Measurements from ENCODE around the gene TBCA.
"Not testable (repeated sequence)": the region's sequence is repeated elsewhere in the genome, so short reads cannot be mapped to it uniquely, and the experiment has no call there.

TBCA gene

DNA sequence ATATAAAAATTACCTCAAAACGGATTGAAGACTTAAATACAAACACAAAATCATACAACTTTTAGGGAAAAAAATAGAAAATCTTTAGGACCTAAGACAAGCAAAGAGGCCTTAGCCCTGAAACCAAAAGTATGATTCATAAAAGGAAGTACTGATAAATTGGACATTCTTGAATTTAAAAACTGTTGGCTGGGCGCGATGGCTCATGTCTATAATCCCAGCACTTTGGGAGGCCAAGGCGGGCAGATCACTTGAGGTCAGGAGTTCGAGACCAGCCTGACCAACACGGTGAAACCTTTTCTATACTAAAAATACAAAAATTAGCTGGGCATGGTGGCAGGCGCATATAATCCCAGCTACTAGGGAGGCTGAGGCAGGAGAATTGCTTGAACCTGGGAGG, 76.6 kb downstream of the TBCA start:
- DNase-seq = not testable (repeated sequence)

DNA sequence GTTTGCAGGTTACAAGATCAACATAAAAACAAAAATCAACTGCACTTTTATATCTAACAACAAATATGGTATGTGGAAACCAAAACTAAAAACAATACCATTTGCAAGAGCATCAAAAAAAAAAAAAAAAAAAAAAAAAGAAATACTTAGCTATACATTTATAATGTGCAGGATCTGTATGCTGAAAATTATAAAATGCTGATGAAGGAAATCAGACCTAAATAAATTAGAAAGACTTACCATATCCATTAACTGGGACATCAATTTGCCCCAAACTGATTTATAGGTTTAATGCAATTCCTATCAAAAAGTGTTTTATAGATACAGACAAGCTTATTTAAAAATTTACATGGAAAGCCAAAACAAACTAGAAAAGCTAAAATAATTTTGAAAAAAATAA, 77.2 kb downstream of the TBCA start:
- DNase-seq = no peak

DNA sequence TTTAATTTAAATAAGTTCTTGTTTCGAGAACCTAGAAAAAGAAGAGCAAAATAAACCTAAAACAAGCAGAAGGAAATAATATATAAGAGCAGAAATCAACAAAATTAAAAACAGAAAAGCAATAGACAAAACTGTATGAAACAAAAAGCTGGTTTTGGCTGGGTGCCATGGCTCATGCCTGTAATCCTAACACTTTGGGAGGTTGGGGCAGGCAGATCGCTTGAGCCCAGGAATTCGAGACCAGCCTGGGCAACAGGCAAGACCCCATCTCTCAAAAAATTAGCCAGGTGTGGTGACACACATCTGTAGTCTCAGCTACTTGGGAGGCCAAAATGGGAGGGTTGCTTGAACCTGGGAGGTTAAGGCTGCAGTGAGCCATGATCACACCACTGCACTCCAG, 78.4 kb downstream of the TBCA start:
- no peak for DNase-seq

DNA sequence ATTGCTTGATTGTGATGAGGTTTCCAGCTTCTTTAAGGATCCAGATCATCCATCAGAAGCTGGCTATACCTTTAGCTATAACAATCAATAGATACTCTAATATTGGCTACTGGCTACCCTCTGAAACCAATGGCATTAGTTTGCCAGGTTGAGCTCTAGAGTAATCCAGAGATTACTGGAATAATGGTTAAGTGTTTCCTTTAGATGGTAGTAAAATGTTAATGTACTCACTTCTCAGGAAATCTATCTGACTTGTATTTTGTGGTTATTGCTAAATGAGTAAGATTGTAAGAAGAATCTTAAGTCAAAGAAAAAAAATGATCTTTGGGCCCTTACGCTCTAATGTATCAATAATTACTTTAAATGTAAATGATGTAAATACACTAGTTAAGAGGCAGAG, 80.0 kb downstream of the TBCA start:
- no peak for DNase-seq

DNA sequence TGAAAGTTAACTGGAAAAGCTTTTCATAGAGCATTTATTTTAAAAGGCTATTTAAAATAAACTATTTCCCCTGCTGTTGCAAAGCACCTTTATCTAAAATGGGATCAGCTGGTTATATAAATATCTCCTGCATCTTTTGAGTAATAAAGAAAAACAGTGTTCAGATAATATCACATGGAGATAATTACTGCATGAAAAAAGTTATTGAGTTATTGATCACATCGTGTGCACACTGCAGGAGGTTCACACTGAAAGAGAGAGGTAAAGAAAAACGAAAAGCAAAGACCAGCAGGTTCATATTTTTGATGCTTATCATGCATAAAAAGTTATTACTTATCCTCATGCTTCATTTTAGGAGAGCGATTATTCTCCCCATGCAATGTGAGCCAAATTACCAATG, 82.2 kb downstream of the TBCA start:
- no peak for DNase-seq

DNA sequence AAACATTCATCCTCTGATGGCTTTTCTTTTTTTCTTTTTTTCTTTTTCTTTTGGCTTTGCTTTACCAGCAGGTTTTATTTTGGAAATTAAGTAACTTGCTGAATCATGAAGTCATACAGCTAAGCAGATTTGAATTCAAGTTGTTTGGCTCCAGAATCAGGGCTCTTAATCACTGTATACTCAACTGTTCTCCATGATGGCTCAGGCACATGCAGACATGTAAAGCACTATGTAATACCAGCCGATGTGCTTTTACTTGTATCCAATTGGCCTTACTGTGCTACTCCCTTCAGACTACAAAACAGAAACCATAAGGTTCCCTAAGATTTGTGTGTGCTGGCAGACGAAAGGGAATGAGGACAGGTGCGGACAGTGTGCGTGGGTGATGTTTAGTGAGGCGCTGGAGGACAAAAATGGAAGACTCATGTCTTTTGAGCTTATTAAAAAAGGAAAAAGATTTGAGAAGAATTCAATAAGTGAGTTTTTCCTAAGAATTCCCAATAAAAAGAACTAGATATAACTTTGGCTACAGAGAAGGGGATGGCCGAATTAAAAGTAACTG, 92.9 kb downstream of the TBCA start:
- no peak for DNase-seq

DNA sequence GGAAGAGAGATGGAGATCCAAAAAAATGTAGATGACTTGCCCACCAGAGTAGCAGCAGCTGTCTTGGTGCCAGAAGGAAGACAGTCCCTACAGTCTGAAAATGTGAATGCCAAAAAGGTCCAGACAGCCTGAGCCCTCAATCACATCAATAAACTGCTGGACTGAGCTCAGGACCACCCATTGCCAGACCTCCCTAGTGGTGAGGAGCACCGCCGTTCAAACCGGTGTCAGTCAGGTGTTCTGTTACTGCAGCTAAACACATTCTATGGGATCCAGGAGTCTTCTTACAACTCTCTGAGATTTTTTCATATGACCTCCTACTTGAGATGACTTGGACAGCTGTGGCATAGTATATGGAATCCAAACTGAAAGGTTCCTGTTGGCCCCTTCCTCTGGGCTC, 105.6 kb downstream of the TBCA start:
- DNase-seq = no peak

DNA sequence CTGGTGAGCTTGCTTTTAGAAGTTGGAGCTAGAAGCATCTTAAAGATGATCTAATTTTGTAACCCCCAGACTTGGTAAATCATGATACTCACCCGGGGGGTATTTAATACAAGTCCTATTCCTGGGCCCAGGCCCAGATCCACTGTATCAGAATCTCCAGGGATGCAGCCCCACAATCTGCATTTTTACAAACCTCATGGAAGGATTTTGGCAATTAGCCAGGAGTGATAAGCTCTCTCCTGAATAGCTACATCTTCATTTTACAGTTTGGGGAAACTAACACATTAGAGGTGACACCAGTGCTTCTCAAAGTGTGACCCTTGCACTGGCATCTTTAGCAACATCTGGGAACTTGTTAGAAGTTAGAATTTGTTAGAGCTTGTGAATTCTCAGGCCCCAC, 106.5 kb downstream of the TBCA start:
- no peak for DNase-seq

DNA sequence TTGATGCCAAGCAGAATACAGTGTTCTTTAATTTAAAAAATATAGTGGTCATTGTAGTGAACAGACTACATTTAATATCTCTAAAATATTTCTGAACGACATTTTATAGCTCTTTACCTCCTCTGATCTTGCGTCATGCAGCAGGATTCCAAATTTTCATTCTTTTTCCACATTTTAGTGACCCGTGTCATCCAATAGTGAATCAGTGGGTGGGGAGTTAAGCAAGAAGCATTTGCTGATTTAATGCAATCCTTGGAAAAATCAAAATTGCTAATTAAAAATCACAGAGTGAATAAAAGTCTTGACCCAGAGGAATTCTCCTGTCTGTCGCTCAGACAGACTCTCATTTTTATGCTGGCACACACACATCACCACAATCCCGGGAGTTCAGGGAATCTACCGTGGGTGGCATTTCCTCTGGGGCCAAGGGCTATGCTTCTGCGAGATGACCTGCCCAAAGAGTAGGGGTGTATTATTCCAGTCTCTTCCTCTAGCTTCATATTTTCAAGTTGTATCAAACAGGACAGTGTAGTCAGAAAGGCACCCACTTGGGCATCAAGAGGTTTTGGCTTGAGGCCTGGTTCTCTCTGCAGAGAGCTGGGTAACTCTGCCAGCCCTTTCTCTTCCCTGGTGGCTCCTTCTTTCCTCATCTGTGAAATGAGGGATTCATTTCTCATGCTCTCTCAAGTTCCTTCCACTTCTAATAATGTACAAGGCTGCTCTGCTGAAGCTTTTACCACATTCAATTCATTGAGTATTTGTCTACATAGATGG, 112.9 kb downstream of the TBCA start:
- no peak for DNase-seq

DNA sequence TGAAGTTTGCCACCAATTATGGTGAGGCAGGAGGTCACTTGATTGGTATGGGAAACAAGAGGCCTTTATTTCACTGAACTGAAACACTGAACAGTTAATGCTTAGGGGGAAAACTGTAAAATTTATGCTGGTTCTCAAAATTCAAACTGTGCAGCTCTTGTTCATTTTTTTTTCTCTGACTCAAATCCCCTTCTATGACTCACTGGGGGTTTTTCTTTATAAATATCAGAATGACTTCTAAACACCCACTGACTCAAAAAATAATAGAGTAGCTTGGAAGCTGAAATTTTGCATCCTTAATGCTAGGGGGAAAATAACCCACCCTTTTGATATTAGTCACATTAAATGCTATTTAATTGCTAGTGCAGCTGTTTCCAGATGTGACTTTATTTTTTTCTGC, 113.5 kb downstream of the TBCA start:
- DNase-seq = no peak

DNA sequence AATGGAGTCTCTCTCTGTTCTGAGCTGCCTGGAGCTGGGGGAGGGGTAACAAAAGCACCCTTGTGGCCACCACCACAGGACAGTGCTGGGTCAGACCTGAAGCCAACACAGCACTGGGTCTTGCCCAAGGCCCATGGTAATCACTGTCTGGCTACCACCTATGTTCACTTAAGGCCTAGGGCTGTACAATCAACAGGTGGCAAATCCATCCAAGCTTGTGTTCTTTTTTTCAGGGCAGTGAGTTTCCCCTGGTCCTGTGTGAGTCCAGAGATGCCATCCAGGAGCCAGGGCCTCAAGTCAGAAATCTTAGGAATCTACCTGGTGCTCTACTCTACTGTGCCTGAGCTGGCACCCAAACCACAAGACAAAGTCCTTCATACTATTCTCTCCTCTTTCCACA, 117.5 kb downstream of the TBCA start:
- DNase-seq = no peak

DNA sequence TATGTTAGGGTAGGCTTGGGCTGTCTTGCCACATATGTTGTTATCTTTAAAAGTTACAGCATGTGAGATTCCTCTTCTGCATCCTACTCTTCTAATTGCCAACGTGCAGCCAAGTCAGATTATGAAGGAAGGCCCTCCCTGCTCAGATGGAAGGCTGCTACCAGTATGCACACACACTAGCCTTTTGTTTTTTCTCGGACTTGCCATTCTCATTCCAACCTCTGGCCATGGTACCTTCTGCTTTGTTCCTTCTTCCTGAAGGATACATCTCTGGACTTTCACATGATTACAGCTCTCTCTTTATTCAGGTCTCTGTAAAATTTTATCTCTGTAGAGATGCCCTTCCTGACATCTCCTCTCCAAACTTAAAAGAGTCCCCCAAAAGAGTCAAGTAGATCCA, 124.8 kb downstream of the TBCA start:
- DNase-seq = no peak

DNA sequence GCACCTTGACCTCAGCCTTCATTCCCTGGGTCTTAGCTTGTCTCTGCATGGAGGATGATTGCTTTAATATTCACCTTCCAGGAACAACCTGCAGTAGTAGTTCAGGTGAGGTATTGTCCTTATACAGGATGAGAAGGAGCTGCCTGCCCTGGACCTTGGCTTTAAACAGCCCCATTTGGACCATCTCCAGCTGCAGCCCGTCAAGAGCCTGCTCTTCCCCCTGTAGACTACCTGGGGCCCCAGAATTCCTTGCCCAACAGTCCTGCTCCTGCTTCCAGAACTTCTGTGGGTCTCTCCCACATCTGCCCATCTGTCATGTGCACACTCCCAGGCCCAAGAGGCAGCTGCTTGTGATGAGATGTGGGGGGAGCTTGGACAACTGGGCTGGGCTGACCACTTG, 125.5 kb downstream of the TBCA start:
- DNase-seq = no peak

DNA sequence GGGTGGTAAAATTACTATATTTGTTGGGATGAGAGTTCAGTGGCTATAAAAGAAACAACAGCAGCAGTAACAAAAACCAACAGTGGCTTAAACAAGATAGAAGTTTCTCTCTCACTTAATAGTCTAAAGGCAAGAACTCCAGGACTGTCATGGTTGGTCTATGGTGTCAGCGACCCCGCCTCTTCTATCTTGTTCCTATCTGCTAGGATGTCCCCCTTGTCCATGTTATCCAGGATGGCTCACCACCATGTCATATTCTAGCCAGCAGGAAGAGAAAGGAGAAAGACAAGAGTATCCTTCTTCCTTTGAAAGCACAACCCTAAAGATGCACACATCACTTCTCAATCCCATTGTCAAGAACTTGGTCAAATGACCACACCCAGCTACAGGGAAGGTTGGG, 126.4 kb downstream of the TBCA start:
- no peak for DNase-seq

DNA sequence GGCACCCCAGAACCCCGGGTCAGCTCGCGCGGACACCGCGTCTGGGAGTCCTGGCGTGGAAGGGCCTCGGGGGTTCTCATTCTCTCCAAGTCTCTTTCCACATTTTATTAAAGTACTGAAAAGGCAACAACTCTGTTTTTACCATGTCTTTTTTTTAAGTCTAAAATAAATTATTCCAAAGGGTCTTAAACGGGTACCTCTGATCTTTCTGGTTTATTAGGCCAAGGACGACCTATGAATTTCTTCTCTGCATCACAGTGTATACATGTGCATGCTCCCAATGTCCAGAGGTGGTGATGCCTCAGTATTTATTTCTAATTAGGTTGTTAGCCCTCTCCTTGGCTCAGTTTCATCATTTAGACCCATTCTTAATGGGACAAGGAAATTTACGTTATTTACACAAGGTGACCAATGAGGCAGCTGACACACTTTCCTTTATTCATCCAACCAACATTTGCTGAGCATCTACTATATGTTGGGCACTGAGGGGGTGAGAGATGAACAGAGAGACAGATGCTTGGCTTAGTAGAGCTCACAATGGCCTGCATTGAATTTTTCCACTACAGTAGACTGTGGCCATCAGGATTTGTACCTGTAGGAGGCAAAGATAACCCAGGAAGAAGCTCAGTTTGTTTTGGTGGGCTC, 130.0 kb downstream of the TBCA start:
- no peak for DNase-seq

DNA sequence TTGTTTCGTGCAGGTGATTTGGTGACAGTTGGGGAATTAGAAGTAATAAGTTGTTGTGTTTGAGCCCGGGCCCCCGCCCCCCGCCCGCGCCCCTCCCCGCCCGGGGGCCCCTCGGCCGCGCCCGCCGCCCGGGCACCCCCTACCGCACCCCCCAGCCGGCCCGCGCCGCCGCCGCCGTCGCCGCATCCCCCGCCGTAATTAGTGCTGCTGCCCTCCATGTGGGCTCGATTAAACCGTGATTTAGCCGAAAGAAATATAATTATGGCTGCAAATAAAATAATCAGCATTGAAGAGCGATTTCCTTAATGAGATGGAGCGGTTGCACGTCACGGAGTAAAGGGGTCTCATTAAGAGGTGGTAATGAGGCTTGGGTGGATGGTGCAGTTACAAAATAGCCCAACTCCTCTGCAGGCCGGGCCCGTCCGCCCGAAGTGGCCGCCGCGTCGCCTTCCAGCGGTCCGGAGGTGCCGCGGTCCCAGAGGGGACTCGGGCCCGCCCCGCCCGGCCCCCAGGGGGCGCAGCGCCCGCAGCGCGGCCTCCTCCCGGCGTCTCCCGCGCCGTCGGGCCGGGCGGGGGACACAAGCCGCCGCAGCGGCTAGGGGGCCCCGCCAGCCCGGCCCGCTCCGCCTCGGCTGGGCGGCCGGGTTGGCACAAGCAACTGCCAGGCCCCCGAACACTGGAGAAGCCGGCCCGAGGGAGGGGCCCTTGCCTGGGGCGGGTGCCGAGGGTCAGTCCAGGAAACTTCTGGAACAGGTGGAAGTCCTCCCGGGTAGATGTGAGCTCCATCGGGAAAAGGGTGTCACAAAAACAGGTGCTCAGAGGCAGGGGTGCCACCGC, 130.8 kb downstream of the TBCA start:
- DNase-seq = no peak

DNA sequence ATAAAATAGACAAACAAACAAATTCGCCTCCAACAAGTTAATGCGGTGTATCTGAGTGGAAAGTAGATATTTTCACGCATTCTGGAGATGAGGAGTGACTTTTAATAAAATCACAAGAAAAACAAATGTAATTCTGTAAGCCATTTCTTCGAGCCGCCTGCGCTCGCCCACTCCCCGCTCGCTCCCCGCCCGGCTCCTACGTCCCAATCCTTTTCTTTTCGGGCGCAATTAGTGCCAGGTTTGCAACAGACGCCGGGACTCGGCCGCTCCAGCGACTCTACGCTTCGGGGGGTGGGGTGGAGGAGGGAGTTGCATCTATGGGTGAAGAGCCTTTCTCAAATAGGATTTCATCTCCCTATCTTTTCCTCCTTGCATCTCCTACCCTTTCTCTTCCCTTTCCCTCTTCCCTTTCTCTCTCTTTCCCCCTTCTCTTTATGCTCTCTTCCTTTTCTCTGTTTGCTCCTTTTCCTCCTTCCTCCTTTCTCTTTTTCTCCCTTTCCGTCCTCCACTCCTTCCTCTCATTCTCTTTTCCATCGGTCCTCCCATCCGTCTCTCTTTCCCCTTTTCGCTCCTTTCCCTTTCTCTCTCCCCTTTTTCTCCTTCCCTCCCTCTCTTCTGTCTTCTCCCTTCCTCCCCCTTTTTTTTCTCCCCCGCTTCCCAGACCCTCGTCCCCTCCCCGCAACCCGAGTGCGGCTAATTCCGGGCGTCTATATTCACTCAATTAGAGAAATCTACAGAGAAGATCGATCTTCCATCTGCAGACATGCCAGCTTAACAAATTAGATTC, 131.6 kb downstream of the TBCA start:
- no peak for DNase-seq

DNA sequence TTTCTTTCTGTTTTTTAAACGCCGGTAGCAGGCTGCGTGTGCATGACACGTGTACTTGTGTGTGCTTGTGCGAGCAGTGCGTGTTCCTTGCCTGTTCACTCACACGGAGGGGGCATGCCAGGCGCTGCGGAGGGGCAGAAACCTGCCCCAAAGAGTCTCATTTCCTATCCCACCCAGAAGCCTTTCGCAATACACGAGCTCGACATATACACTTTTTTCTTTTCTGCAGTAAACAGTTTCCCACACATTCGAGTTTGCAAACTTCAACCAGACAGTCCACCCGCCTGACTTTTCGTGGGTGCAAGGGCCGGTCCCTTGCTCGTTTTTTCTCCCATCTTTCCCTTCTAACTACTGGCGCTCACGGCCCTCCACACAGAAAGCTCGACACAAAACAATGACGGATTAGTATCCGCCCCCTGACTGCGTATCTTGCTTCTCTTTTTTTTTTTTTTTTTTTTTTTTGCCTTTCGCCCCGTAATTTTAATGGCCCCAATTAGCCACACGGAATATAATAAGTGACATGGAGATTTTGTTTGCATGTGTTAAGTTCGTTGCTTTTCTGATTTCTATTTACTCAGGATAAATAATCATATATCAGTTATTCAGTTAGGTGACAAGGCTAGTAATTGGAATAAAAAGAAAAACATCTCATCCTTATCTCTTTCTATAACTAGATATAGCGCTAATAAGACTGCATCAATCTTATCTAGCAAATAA, 132.3 kb downstream of the TBCA start:
- no peak for DNase-seq

DNA sequence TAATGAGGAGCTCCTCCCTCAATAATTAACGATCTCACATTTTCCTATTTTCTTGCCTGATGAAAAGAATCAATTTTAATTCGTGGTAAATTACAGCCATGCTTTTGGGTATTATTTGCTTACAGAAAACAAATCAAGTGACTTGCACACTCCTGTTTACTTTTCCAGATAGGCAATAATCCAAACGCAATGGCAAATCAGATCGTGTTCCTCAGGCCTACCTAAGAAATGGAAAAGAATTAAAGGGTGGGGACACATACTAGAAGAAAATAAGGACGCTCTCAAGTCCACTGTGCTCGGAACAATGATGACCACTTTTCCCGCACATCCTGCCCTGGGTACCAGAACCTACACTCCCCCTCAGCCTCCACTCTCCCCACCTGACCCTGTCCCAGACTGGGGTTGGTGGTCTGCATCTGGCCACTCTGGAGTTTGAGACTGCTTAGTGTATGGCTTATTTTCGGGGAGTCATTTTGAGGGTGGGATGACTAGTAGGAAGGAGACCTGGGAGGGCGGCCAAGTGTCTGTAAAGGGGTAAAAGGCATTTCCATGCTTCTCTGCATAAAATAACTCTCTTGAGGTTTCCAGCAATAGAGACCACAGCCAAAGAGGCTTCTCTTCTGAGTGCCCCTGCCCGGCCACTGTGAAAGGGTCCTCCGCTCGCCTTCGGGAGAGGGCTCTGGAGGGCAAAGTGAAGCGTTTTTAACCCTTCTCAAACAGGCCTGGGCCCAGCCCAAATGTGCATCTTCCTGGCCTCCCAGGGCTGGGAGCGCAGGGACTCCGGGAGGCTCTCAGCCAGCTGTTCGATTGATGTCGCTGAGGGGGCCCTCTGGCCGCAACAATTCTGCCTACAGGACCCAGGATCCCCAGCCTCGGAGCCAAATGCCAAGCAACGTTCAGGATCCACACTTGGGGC, 133.1 kb downstream of the TBCA start:
- no peak for DNase-seq

DNA sequence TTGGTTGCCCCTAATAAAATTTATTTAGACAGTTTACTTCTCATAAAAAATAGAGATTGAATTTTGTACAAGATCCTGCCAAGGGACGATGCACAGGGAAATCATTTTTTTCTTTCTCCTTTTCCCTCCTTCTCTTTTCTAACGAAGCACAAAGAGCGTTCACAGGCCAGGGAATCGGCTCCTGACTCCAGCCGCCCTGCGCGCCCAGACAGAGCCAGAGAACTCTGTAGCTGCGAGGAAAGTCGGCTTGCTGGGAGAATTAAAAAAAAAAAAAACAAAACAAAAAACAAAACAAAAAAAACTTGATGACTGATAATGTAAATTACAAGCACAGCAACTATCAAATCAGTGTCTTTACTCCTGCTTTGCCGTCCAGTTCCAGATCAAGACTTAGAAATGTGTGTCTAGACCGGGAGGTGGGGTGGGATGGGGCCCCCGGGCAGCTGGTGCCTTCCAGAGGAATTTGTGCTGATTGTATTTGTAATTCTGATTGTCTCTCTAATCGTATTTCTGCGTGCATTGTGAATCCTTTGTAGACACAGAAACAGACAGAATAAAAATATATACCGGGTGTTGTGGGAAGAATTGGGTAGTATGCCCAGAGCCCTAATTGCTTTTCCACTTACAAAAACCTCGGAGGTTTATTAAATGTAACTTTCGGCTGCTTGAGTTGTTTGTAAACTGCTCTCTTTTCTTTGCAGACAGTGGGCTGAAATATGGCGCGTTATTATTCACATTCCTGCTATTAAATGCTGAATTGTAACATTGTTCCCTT, 134.0 kb downstream of the TBCA start:
- no peak for DNase-seq

All from 8988T (cell line).